SJSA1 (cell line): ENCODE data around the gene SAA4. TPM values are rescaled to one million over a fixed set of nuclear protein-coding genes. Genes with fewer than 3 reads are reported as not detected.
"Not testable (repeated sequence)": the region's sequence is repeated elsewhere in the genome, so short reads cannot be mapped to it uniquely, and the experiment has no call there.

Experiments used
- DNase-seq, 2 experiments: peaks; one replicate each; pipeline ENCODE4 v3.0.0-alpha.2; 2015 to 2020; ENCODE audit warnings: low spot score in 2 of 2, low read depth in 1 of 2
- H3K27ac ChIP-seq: fragments of 250-450 bp; sonication (Bioruptor Pico); 2 replicates; pipeline ENCODE4 v1.5.1; 2020; ENCODE audit warnings: mild to moderate bottlenecking, moderate library complexity
- H3K27me3 ChIP-seq: fragments of 250-450 bp; sonication (Bioruptor Pico); replicated peaks from 2 replicates; pipeline ENCODE4 v1.5.1; 2020; ENCODE audit warnings: mild to moderate bottlenecking, moderate library complexity
- H3K36me3 ChIP-seq: fragments of 250-450 bp; sonication (Bioruptor Pico); 2 replicates; pipeline ENCODE4 v1.5.1; 2020; ENCODE audit warnings: mild to moderate bottlenecking
- H3K4me1 ChIP-seq: fragments of 250-450 bp; sonication (Bioruptor Pico); replicated peaks from 2 replicates; pipeline ENCODE4 v1.6.1; 2021; ENCODE audit warnings: mild to moderate bottlenecking
- H3K4me3 ChIP-seq: fragments of 250-450 bp; sonication (Bioruptor Pico); 2 replicates; pipeline ENCODE4 v1.5.1; 2020; ENCODE audit warnings: mild to moderate bottlenecking
- H3K9me3 ChIP-seq: fragments of 250-450 bp; sonication (Bioruptor Pico); replicated peaks from 2 replicates; pipeline ENCODE4 v1.5.1; 2020; ENCODE audit warnings: mild to moderate bottlenecking
- total RNA-seq: library from RNA; depleted of rRNA; stranded (reverse); fragments of >200 nt; shearing (Covaris generic); gene quantifications from 2 replicates; pipeline ENCODE4 v1.2.3, GENCODE V29; 2014; rRNA removed

SAA4 gene, protein sequence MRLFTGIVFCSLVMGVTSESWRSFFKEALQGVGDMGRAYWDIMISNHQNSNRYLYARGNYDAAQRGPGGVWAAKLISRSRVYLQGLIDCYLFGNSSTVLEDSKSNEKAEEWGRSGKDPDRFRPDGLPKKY
- total RNA-seq: not detected in 2 replicates

DNA sequence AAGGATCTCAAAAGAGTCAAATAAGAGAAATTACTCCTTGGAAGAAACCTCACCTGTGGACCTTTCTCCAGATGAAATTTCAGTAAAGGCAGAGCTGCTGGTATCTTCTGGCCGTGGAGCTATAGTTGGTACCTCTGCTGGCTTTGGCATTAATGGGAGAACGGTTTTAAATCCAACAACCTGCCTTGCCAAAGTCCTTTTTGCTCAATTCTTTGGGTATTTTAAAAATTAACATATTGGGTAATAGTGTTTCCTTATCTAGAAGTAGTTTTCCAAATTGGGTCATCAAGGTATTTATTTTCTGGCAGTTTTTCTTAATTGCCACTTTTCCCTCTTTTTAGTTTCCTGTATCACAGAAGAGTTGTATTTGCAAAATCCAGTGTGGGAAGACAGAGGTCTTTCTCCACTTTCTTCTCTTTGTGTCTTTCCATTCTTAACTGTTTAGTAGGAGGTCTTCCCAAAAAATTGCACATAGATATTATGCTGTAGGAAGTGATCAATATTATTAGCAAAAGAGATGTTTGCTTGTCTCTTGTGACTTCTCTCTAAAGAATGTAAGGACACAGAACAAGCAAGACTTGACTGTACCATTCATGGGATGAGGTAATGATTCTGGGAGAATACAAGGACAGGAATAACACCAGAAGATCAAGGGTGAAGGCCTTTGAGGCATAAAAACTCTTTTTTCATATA is at the start of gene SAA4:
Gene SAA4, minus strand, starts transcription at position 139 of the 693 bp plus-strand sequence. CDS start 876 bp downstream, outside the sequence.
- no peaks in the 10 kb centered on the region for H3K4me1 ChIP-seq
- no peak within 1 kb of the TSS for H3K4me3 ChIP-seq
- H3K9me3 ChIP-seq: no peaks in the 10 kb centered on the region
- no peaks in the 10 kb centered on the region for H3K36me3 ChIP-seq
- peaks cover 49% of the 10 kb centered on the region for H3K27me3 ChIP-seq
- H3K27ac ChIP-seq: no peak within 1 kb of the TSS
- no peak for DNase-seq

DNA sequence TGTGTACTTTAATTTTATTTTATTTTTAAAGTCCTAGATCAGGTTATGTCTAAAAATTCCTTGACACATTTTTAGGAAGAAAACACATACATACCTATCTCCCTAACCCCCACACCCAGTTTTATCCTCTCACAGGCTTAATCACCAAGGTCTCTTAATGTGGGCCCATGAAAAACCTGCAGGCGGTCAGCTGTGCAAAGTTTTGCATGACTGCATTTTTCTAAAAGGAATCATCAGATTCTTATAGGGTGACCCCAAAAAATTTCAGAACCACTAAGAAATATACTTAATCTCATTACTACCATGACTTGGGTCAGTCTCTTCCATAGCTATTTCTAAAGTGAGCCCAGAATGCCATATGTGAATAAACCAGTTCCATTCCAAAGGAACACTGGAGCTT is 49.2 kb upstream of the SAA4 start:
- Histone ChIP-seq H3K27me3 (no peaks in the 10 kb centered on the region), H3K4me1 (no peaks in the 10 kb centered on the region), H3K36me3 (peaks cover 80% of the 10 kb centered on the region), H3K9me3 (no peaks in the 10 kb centered on the region), H3K4me3 (no peak overlapping the region), H3K27ac (no peak overlapping the region)
- no peak for DNase-seq

DNA sequence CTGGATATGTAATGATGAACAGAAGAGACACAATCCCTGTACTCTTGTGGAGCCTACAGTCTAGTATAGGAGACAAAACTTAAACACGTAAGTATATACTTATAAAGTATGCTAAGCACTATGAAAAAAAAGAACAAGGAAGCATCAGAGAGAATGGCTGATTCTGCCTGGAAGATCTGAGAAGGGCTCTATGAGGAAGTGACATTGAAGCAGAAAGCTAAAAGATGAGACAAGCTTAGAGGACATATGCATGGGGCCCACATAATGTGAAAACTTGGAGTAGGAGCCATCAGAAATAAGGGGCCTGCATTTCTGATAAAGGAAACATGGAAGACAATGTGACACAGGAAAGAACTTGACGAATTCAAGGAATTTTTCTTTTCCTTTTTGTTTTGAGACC is 46.0 kb upstream of the SAA4 start:
- H3K4me3 ChIP-seq: no peak overlapping the region
- peaks cover 80% of the 10 kb centered on the region for H3K36me3 ChIP-seq
- DNase-seq: no peak
- no peaks in the 10 kb centered on the region for H3K9me3 ChIP-seq
- no peaks in the 10 kb centered on the region for H3K27me3 ChIP-seq
- H3K27ac ChIP-seq: no peak overlapping the region
- H3K4me1 ChIP-seq: no peaks in the 10 kb centered on the region

- Histone ChIP-seq H3K4me1 (no peaks in the 10 kb centered on the region), H3K27ac (no peak overlapping the region), H3K27me3 (no peaks in the 10 kb centered on the region), H3K4me3 (no peak overlapping the region), H3K9me3 (no peaks in the 10 kb centered on the region), H3K36me3 (peaks cover 63% of the 10 kb centered on the region)
- no peak for DNase-seq
Measured at GRCh38 chr11:18280438-18281045, 43.9 kb upstream of the SAA4 start.

DNA sequence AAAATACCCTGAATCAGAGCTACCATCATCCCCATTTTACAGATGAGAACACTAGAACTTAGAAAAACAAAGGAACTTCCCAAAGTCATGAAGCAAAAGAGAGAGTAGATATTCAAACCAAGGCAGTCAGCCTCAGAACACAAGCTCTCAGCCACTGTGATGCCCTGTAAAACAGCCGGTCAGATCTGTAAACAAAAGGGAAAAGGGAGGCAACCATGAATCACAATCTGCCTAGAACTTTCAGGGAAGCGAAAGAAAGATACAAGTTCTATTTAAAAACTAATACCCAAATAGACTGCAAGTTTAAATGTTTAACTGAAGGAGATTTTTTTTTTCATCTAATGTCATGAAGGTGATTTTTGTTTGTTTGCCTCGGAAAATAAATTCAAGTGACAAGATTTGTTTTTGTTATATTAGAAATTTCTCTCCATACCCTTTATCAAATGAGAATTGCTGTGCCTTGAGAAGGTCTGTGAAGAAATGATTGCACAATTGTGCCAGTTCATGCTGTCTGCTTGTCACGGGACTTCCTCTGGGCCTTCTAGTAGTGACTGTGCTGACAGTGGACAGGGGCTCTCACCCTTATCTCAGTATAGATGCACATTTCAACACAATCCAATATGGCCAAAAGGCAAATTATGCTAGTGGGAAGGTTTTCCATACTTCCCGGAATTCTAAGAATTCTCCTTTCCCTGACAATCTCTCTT is 41.1 kb upstream of the SAA4 start:
- Histone ChIP-seq H3K4me3 (no peak overlapping the region), H3K27ac (no peak overlapping the region), H3K36me3 (peaks cover 38% of the 10 kb centered on the region), H3K9me3 (no peaks in the 10 kb centered on the region), H3K27me3 (no peaks in the 10 kb centered on the region), H3K4me1 (no peaks in the 10 kb centered on the region)
- no peak for DNase-seq

GRCh38 chr11:18271206-18271605 is 34.6 kb upstream of the SAA4 start:
- Histone ChIP-seq H3K4me1 (peaks cover 5% of the 10 kb centered on the region; the same call in 1 of the 2 replicates), H3K27me3 (no peaks in the 10 kb centered on the region), H3K36me3 (no peaks in the 10 kb centered on the region), H3K4me3 (no peak overlapping the region), H3K27ac (no peak overlapping the region), H3K9me3 (no peaks in the 10 kb centered on the region)
- DNase-seq: no peak

DNA sequence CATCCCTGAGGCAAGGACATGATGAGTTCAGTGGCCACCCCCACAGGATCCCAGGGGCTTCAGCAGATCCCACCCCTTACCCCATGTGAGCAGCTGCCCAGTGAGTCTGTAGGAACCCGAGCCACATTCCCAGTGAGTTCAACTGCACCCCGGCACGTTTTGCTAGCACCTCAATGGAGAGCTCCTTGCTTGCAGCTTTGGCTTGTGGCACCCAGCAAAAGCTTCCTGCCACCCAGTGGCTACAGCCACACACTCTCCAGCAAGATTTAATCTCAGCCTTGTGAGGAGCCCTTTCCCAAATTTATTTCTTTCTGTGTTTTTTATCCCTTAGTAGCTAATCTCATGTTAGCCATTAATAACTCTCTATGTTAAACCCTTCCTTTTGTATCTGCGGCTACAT is 33.5 kb upstream of the SAA4 start:
- no peak overlapping the region for H3K4me3 ChIP-seq
- no peak overlapping the region for H3K27ac ChIP-seq
- H3K27me3 ChIP-seq: no peaks in the 10 kb centered on the region
- no peak for DNase-seq
- H3K36me3 ChIP-seq: no peaks in the 10 kb centered on the region
- H3K4me1 ChIP-seq: peaks cover 5% of the 10 kb centered on the region; the same call in 1 of the 2 replicates
- no peaks in the 10 kb centered on the region for H3K9me3 ChIP-seq

- H3K27me3 ChIP-seq, DNase-seq: not testable (repeated sequence)
Measured at GRCh38 chr11:18269252-18269651, 32.6 kb upstream of the SAA4 start.

DNA sequence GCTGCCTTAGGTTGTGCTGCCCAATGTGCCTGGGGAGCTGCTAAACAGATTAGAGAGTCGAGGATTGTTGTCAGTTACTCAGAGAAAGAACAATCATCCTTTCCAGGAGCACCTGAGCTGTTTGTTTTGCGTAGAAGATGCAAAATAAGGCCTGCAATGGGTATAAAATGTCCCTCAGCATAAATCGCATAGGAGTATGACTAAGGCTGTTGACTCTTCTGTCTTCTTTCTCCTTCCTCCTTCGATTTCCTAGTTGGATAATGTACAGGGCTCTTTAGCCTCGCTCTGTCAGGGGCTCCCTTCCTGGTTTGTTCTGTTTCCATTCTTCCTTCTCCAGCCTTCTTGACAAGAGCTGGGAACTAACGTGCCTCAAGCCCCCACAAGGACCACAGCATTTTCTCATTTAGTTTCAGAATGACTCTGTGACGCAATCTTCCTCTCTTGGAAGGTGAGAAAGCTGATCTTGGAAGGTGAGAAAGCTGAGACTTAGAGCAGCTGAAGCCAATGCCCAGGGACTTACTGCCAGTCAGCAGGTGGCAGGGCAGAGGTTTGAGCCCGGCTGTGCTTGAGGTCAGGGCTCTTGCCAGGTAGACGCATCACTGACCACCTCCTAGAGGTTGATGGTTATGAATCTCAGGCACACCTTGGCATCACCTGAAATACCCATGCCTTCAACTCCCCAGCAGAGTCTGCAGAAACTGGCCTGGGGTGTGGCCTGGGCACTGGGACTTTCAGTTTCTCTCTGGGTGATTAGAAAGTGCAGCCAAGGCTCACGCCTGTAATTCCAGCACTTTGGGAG is 30.9 kb upstream of the SAA4 start:
- peaks cover 12% of the 10 kb centered on the region; the same call in 1 of the 2 replicates for H3K27me3 ChIP-seq
- H3K9me3 ChIP-seq, H3K4me3 ChIP-seq, DNase-seq, H3K27ac ChIP-seq, H3K36me3 ChIP-seq, H3K4me1 ChIP-seq: not testable (repeated sequence)

More at GRCh38 chr11:18269252-18269651, 32.6 kb upstream of the SAA4 start:
- not testable (repeated sequence) for H3K27ac ChIP-seq, H3K36me3 ChIP-seq, H3K4me3 ChIP-seq, H3K4me1 ChIP-seq, H3K9me3 ChIP-seq

- no peak for DNase-seq
- Histone ChIP-seq H3K27me3 (peaks cover 12% of the 10 kb centered on the region; the same call in 1 of the 2 replicates), H3K27ac (no peak within 1 kb of the TSS), H3K36me3 (no peaks in the 10 kb centered on the region), H3K9me3 (no peaks in the 10 kb centered on the region), H3K4me3 (no peak within 1 kb of the TSS), H3K4me1 (peaks cover 8% of the 10 kb centered on the region; the same call in 1 of the 2 replicates)
Measured at GRCh38 chr11:18265949-18266348, 29.3 kb upstream of the SAA4 start, which contains the start of gene SAA1. Gene SAA1 (plus strand): TSS chr11:18266264. CDS start chr11:18266888, 624 bp downstream.

DNA sequence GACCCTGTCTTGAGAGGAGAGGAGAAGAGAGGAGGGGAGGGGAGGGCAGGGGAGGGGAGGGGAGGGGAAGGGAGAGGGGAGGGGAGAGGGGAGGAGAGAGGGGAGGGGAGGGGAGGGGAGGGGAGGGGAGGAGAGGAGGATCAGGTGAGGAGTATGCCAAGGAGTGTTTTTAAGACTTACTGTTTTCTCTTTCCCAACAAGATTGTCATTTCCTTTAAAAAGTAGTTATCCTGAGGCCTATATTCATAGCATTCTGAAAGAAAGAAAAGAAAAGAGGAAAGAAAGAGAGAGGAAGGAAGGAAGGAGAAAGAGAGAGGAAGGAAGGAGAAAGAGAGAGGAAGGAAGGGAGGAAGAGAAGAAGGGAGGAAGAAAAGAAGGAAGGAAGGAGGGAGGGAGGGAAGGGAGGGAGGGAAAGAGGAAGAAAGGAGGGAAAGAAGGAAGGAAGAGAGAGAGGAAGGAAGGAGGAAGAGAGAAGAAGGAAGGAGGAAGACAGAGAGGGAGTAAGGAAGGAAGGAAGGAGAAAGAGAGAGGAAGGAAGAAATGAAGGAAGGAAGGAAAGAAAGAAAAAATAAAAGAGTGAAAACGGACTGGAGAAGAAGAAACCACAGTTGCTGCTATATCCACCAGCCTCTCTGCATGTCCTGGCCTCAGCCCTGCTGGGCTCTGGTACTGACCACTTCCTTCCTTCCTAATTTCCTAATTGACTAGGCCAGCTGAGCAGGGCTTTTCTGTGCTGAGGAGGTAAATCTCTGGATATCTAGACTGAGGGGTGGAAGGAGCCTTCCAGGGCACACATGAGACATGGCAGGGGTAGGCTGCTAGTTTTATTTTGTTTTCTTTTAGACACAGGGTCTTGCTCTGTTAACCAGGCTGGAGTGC is 28.3 kb upstream of the SAA4 start:
- Histone ChIP-seq H3K27ac (no peak overlapping the region), H3K36me3 (no peaks in the 10 kb centered on the region), H3K27me3 (peaks cover 12% of the 10 kb centered on the region; the same call in 1 of the 2 replicates), H3K4me3 (no peak overlapping the region), H3K9me3 (no peaks in the 10 kb centered on the region), H3K4me1 (peaks cover 8% of the 10 kb centered on the region; the same call in 1 of the 2 replicates)
- no peak for DNase-seq

DNA sequence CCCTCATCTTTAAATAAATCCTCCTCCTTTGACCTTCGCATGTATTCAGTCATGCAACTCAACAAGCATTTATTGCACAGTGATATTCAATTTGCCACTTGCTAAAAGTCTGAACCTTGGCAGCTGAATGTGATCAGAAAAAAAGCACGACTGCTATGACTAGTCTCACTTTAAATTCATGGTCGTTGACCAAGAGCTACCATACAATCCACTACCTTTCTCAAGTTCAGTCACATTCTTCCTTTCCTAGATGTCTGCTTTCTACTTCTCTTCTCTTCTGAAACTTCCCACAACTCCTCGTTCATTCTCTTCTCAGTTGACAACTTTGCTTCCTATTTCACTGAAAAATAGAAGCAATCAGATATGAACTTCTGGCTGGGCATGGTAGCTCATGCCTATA is 27.4 kb upstream of the SAA4 start:
- H3K36me3 ChIP-seq: no peaks in the 10 kb centered on the region
- H3K9me3 ChIP-seq: no peaks in the 10 kb centered on the region
- H3K4me1 ChIP-seq: peaks cover 8% of the 10 kb centered on the region; the same call in 1 of the 2 replicates
- no peak for DNase-seq
- H3K27ac ChIP-seq: no peak overlapping the region
- H3K27me3 ChIP-seq: peaks cover 18% of the 10 kb centered on the region; the same call in 1 of the 2 replicates
- H3K4me3 ChIP-seq: no peak overlapping the region
